WTC11 (cell line): ENCODE results near the gene ERF. TPM values are rescaled to one million over a fixed set of nuclear protein-coding genes. Genes with fewer than 3 reads are reported as not detected.

Source experiments
- ATAC-seq: fragments of 200-7000 bp; cut with Tn5 transposase; 2 replicates; pipeline ENCODE4 v1.10.0; 2021; ENCODE audit warnings: mild to moderate bottlenecking, moderate library complexity
- CTCF ChIA-PET: fragments of 300-600 bp; sonication (Branson Sonifier 250); formaldehyde crosslinking; loops from one replicate; lab custom pipeline; 2021; ENCODE audit warnings: antibody characterized with exemption; lab: Charles Lee
- POLR2A ChIA-PET: fragments of 350-600 bp; sonication (Branson Sonifier 250); formaldehyde crosslinking; loops from one replicate; lab custom pipeline; 2021; ENCODE audit warnings: antibody characterized with exemption; lab: Charles Lee
- DNase-seq: peaks from one replicate; pipeline ENCODE4 v3.0.0; 2021; ENCODE audit warnings: low spot score
- H3K27ac Mint-ChIP-seq: 2 replicates; pipeline ENCODE4 v1.8.0; 2021; ENCODE audit warnings: mixed read lengths
- H3K27me3 Mint-ChIP-seq: 2 replicates; pipeline ENCODE4 v1.8.0; 2021; ENCODE audit warnings: low read depth, mild to moderate bottlenecking, moderate library complexity, mixed read lengths
- H3K36me3 Mint-ChIP-seq: 2 replicates; pipeline ENCODE4 v1.8.0; 2021; ENCODE audit warnings: mixed read lengths
- H3K4me1 Mint-ChIP-seq: 2 replicates; pipeline ENCODE4 v1.8.0; 2022; ENCODE audit warnings: mixed read lengths
- H3K4me3 Mint-ChIP-seq: 2 replicates; pipeline ENCODE4 v1.8.0; 2021; ENCODE audit warnings: mild to moderate bottlenecking, moderate library complexity, mixed read lengths
- H3K9me3 Mint-ChIP-seq: 2 replicates; pipeline ENCODE4 v1.8.0; 2021; ENCODE audit warnings: mixed read lengths
- ARID4B ChIP-seq: sonication (generic); formaldehyde crosslinking; IDR thresholded peaks from 2 replicates; pipeline ENCODE4 v1.8.0; 2023; ENCODE audit warnings: missing genetic modification reagents, mild to moderate bottlenecking, borderline replicate concordance
- CREB1 ChIP-seq: sonication (generic); formaldehyde crosslinking; IDR thresholded peaks from 2 replicates; pipeline ENCODE4 v1.8.0; 2023; ENCODE audit warnings: mild to moderate bottlenecking, missing genetic modification reagents
- CREM ChIP-seq: sonication (generic); formaldehyde crosslinking; IDR thresholded peaks from 2 replicates; pipeline ENCODE4 v1.8.1; 2022; ENCODE audit warnings: mild to moderate bottlenecking, missing genetic modification reagents, moderate library complexity
- ELF4 ChIP-seq: sonication (generic); formaldehyde crosslinking; IDR thresholded peaks from 2 replicates; pipeline ENCODE4 v1.8.1; 2022; ENCODE audit warnings: low read depth, mild to moderate bottlenecking, moderate library complexity, missing genetic modification reagents
- JUN ChIP-seq: sonication (generic); formaldehyde crosslinking; IDR thresholded peaks from 2 replicates; pipeline ENCODE4 v1.8.0; 2023; ENCODE audit warnings: mild to moderate bottlenecking, missing genetic modification reagents
- MXD4 ChIP-seq: fragments of 250-450 bp; sonication (Bioruptor Pico); IDR thresholded peaks from 2 replicates; pipeline ENCODE4 v1.8.0; 2021; ENCODE audit warnings: mild to moderate bottlenecking, moderate library complexity, borderline replicate concordance
- NFATC4 ChIP-seq: fragments of 250-450 bp; sonication (Bioruptor Pico); IDR thresholded peaks from 2 replicates; pipeline ENCODE4 v1.9.0; 2021; ENCODE audit warnings: mild to moderate bottlenecking
- NFE2L1 ChIP-seq: sonication (generic); formaldehyde crosslinking; IDR thresholded peaks from 2 replicates; pipeline ENCODE4 v1.8.1; 2023; ENCODE audit warnings: missing genetic modification reagents
- NFYB ChIP-seq: sonication (generic); formaldehyde crosslinking; conservative IDR thresholded peaks from 2 replicates; pipeline ENCODE4 v1.8.0; 2022; ENCODE audit warnings: low read depth, missing genetic modification reagents
- RELA ChIP-seq: sonication (generic); formaldehyde crosslinking; IDR thresholded peaks from 2 replicates; pipeline ENCODE4 v1.8.1; 2022; ENCODE audit warnings: missing genetic modification reagents, mild to moderate bottlenecking, borderline replicate concordance
- SOX15 ChIP-seq: fragments of 250-450 bp; sonication (Bioruptor Pico); IDR thresholded peaks from 2 replicates; pipeline ENCODE4 v1.9.0; 2021; ENCODE audit warnings: mild to moderate bottlenecking
- TEAD1 ChIP-seq: sonication (generic); formaldehyde crosslinking; IDR thresholded peaks from 2 replicates; pipeline ENCODE4 v1.8.0; 2022; ENCODE audit warnings: mild to moderate bottlenecking, missing genetic modification reagents
- ZMAT4 ChIP-seq: fragments of 250-450 bp; sonication (Bioruptor Pico); IDR thresholded peaks from 2 replicates; pipeline ENCODE4 v1.9.0; 2021; ENCODE audit warnings: mild to moderate bottlenecking
- ZNF232 ChIP-seq: sonication (generic); formaldehyde crosslinking; IDR thresholded peaks from 2 replicates; pipeline ENCODE4 v1.8.0; 2022; ENCODE audit warnings: mild to moderate bottlenecking, missing genetic modification reagents
- ZNF263 ChIP-seq: sonication (generic); formaldehyde crosslinking; IDR thresholded peaks from 2 replicates; pipeline ENCODE4 v1.8.1; 2022; ENCODE audit warnings: low read depth, mild to moderate bottlenecking, moderate library complexity, missing genetic modification reagents
- total RNA-seq: library from RNA; stranded (reverse); gene quantifications from 3 replicates; pipeline ENCODE4 v1.2.3, GENCODE V29; 2021
- TF ChIP-seq, protein P1 (sequence below): sonication (generic); formaldehyde crosslinking; IDR thresholded peaks from 2 replicates; pipeline ENCODE4 v1.8.1; 2022; ENCODE audit warnings: low read depth, mild to moderate bottlenecking, moderate library complexity, missing genetic modification reagents, borderline replicate concordance
- TF ChIP-seq, protein P2 (sequence below): fragments of 250-450 bp; sonication (Bioruptor Pico); IDR thresholded peaks from 2 replicates; pipeline ENCODE4 v1.9.0; 2021; ENCODE audit warnings: moderate library complexity, mild to moderate bottlenecking, inconsistent platforms, borderline replicate concordance
- TF ChIP-seq, protein P3 (sequence below): sonication (generic); formaldehyde crosslinking; conservative IDR thresholded peaks from 2 replicates; pipeline ENCODE4 v1.8.1; 2022; ENCODE audit warnings: mild to moderate bottlenecking, missing genetic modification reagents

The ERF gene
- total RNA-seq, 1 experiment from 2014 or later: 65.9 TPM

- ATAC-seq: no peak
- ChIA-PET CTCF (interaction anchor here (1.0 to 7.8 kb wide), 3 partner anchors 30 to 46 kb away, joined by 3 to 239 read pairs (median 26); no protein-coding TSS in a partner anchor), POLR2A (interaction anchor here (1.1 kb wide), 1 partner anchor 30 kb away, joined by 3 read pairs; no protein-coding TSS in a partner anchor)
- H3K4me1 Mint-ChIP-seq: peaks cover 47% of the 10 kb centered on the region
- no peaks in the 10 kb centered on the region for H3K36me3 Mint-ChIP-seq
- H3K27ac Mint-ChIP-seq: no peak overlapping the region
- no peak overlapping the region for H3K4me3 Mint-ChIP-seq
- no peaks in the 10 kb centered on the region for H3K27me3 Mint-ChIP-seq
- DNase-seq: no peak
- H3K9me3 Mint-ChIP-seq: no peaks in the 10 kb centered on the region
- no peak for TF ChIP-seq ZNF263
- TF ChIP-seq SOX15: no peak
- TF ChIP-seq CREM: no peak
- TF ChIP-seq ZNF232 (CRISPR knock-in tag): no peak
- TF ChIP-seq TEAD1: no peak
- TF ChIP-seq MXD4 (CRISPR knock-in tag): no peak
- no peak for TF ChIP-seq NFE2L1 (CRISPR knock-in tag)
- TF ChIP-seq, protein P1, sequence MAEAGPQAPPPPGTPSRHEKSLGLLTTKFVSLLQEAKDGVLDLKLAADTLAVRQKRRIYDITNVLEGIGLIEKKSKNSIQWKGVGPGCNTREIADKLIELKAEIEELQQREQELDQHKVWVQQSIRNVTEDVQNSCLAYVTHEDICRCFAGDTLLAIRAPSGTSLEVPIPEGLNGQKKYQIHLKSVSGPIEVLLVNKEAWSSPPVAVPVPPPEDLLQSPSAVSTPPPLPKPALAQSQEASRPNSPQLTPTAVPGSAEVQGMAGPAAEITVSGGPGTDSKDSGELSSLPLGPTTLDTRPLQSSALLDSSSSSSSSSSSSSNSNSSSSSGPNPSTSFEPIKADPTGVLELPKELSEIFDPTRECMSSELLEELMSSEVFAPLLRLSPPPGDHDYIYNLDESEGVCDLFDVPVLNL (CRISPR knock-in tag): no peak
- TF ChIP-seq ARID4B (CRISPR knock-in tag): no peak
- no peak for TF ChIP-seq JUN (CRISPR knock-in tag)
- TF ChIP-seq NFYB (CRISPR knock-in tag): no peak
- TF ChIP-seq RELA (CRISPR knock-in tag): no peak
- TF ChIP-seq, protein P2, sequence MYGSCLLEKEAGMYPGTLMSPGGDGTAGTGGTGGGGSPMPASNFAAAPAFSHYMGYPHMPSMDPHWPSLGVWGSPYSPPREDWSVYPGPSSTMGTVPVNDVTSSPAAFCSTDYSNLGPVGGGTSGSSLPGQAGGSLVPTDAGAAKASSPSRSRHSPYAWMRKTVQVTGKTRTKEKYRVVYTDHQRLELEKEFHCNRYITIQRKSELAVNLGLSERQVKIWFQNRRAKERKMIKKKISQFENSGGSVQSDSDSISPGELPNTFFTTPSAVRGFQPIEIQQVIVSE: no peak
- TF ChIP-seq ELF4 (CRISPR knock-in tag): no peak
- TF ChIP-seq NFATC4 (CRISPR knock-in tag): no peak
- TF ChIP-seq ZMAT4: no peak
- TF ChIP-seq, protein P3, sequence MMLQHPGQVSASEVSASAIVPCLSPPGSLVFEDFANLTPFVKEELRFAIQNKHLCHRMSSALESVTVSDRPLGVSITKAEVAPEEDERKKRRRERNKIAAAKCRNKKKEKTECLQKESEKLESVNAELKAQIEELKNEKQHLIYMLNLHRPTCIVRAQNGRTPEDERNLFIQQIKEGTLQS (CRISPR knock-in tag): no peak
- no peak for TF ChIP-seq CREB1 (CRISPR knock-in tag)
Observed at GRCh38 chr19:42249149-42249750, 5.7 kb downstream of the ERF start.
